ENCODE results near the gene AREG. TPM values are rescaled to one million over a fixed set of nuclear protein-coding genes. Genes with fewer than 3 reads are reported as not detected.

The AREG gene
- total RNA-seq, 1 donor from 2014 or later: 1.4 TPM

GRCh38 chr4:74483226-74483911, 38.4 kb downstream of the AREG start:
- no peak for ATAC-seq
- no peak for DNase-seq (ENCODE audit: missing footprints)
- intact Hi-C loops (cut with DNase I): no loop called here

GRCh38 chr4:74486905-74487304, 42.0 kb downstream of the AREG start:
- intact Hi-C loops (cut with DNase I): no loop called here
- DNase-seq (ENCODE audit: missing footprints) (no peak), ATAC-seq (no peak)

GRCh38 chr4:74487771-74488170, 42.8 kb downstream of the AREG start:
- ATAC-seq (no peak), DNase-seq (ENCODE audit: missing footprints) (no peak)
- intact Hi-C loops (cut with DNase I): no loop called here

GRCh38 chr4:74490736-74491135, 45.8 kb downstream of the AREG start:
- DNase-seq (ENCODE audit: missing footprints) (no peak), ATAC-seq (no peak)
- intact Hi-C loops (cut with DNase I): no loop called here

- intact Hi-C loops (cut with DNase I): no loop called here
- no peak for ATAC-seq
- no peak for DNase-seq (ENCODE audit: missing footprints)
These were observed 55.2 kb downstream of the AREG start for GRCh38 chr4:74499986-74500781.

GRCh38 chr4:74501579-74501978, 56.6 kb downstream of the AREG start:
- ATAC-seq: no peak

GRCh38 chr4:74503580-74503979, 58.6 kb downstream of the AREG start:
- DNase-seq (ENCODE audit: missing footprints) (no peak), ATAC-seq (no peak)
- intact Hi-C loops (cut with DNase I): no loop called here

More at GRCh38 chr4:74501579-74501978, 56.6 kb downstream of the AREG start:
- no peak for DNase-seq (ENCODE audit: missing footprints)
- intact Hi-C loops (cut with DNase I): no loop called here

- DNase-seq (ENCODE audit: missing footprints) (no peak), ATAC-seq (no peak)
- intact Hi-C loops (cut with DNase I): no loop called here
These were observed 59.3 kb downstream of the AREG start for GRCh38 chr4:74504212-74504611.

Other genes starting within 250 kb of the AREG start
- gene EPGN, start 136.7 kb upstream of the AREG start, total RNA-seq: 0.19 TPM
- gene EREG, start 80.0 kb upstream of the AREG start, total RNA-seq: not detected

Data from Right ventricle myocardium inferior (tissue), 1 donor.